Transverse colon (tissue), 1 donor: Measurements from ENCODE around the gene WWP2.

ENCODE experiments used
- EP300 ChIP-seq: sonication (generic); formaldehyde crosslinking; IDR thresholded peaks from one replicate; pipeline ENCODE4 v1.6.1; 2017; ENCODE audit warnings: antibody characterized with exemption, low read depth
- POLR2A ChIP-seq: fragments of 450-650 bp; IDR thresholded peaks from one replicate; pipeline ENCODE4 v1.6.1; 2016; ENCODE audit warnings: antibody characterized with exemption, mild to moderate bottlenecking, moderate library complexity

DNA sequence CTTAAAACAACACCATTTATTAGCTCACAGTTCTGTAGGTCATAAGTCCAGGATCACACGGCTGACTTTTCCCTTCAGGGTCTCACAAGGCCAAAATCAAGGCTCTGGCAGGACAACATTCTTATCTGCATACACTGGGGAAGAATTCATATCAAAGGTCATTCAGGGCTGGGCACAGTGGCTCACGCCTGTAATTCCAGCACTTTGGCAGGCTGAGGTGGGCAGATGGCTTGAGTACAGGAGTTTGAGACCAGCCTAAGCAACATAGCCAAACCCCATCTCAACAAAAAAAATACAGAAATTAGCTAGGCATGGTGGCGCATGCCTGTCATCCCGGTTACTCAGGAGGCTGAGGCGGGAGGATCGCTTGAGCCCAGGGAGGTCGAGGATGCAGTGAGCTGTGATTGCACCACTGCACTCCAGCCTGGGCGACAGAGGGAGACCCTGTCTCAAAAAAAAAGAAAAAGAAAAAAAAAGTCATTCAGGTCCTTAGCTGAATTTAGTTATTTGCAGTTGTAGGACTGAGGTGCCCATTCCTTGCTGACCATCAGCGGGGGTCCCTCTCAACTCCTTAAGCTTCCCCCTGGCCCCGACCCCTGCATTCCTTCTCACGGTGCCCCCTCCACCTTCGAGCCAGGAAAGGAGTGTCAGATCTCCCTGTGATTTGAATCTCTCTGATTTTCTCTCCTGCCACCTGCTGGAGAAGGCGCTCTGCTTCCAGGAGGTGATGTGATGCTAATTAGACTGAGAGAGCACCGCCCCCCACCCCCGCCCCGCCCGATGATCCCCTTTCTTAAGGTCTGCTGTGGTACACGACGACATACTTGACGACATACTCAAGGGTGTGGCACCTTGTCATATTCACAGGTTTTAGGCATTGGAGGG, 97.2 kb downstream of the WWP2 start:
- TF ChIP-seq POLR2A = no peak
- TF ChIP-seq EP300 = no peak
